HEK293 (cell line): Measurements from ENCODE around the gene PTPRR.
A peak's percentile ranks its signal among the peaks of the same experiment; 100 is the strongest.

Source experiments
- CTCF ChIA-PET: fragments of 350-600 bp; formaldehyde crosslinking; extraction: SDS; loops from one replicate; lab custom pipeline; 2021; ENCODE audit warnings: antibody characterized with exemption; lab: Yijun Ruan, JAX
- POLR2A ChIA-PET: fragments of 300-600 bp; formaldehyde crosslinking; extraction: SDS; loops from one replicate; lab custom pipeline; 2020; ENCODE audit warnings: antibody characterized with exemption, inconsistent platforms; lab: Yijun Ruan, JAX
- H3K27ac ChIP-seq: fragments of 200-500 bp; sonication (Bioruptor generic); 2 replicates; pipeline ENCODE4 v1.5.1; 2014; ENCODE audit warnings: low read depth, low read length, control low read depth, inconsistent platforms; ENCODE audit errors: extremely low read depth
- H3K36me3 ChIP-seq, 2 experiments: fragments of 200-500 bp in 1 of 2; sonication (Bioruptor generic) in 1 of 2; 1 replicate in 1 of 2; 2 replicates in 1 of 2; pipeline ENCODE4 v1.5.1; 2014 to 2017; ENCODE audit warnings: inconsistent platforms in 2 of 2, low read length in 2 of 2; ENCODE audit not compliant: control insufficient read depth in 2 of 2, insufficient read depth in 1 of 2
- H3K4me1 ChIP-seq: fragments of 200-500 bp; sonication (Bioruptor generic); 2 replicates; pipeline ENCODE4 v1.5.1; 2014; ENCODE audit warnings: mild to moderate bottlenecking, low read length, inconsistent platforms; ENCODE audit not compliant: control insufficient read depth, insufficient read depth
- H3K4me3 ChIP-seq: 2 replicates; pipeline ENCODE4 v1.5.1; 2011; ENCODE audit warnings: low read depth, mild to moderate bottlenecking, control low read depth, low read length, moderate library complexity
- H3K9me3 ChIP-seq: fragments of 200-500 bp; sonication (Bioruptor generic); 2 replicates; pipeline ENCODE4 v1.5.1; 2014; ENCODE audit warnings: low read depth, low read length, inconsistent platforms; ENCODE audit not compliant: control insufficient read depth, insufficient read depth
- OSR2 ChIP-seq: fragments of 450-650 bp; formaldehyde crosslinking; IDR thresholded peaks from 2 replicates; pipeline ENCODE4 v1.5.1; 2016; ENCODE audit warnings: missing biosample characterization, missing genetic modification characterization
- PRDM1 ChIP-seq: fragments of 450-650 bp; formaldehyde crosslinking; IDR thresholded peaks from 2 replicates; pipeline ENCODE4; 2016; ENCODE audit warnings: missing biosample characterization, missing genetic modification characterization
- ZBTB21 ChIP-seq: fragments of 450-650 bp; formaldehyde crosslinking; IDR thresholded peaks from 2 replicates; pipeline ENCODE4 v1.5.1; 2017; ENCODE audit warnings: missing biosample characterization, missing genetic modification characterization
- ZNF138 ChIP-seq: fragments of 450-650 bp; formaldehyde crosslinking; IDR thresholded peaks from 2 replicates; pipeline ENCODE4 v1.5.1; 2016; ENCODE audit warnings: missing biosample characterization, missing genetic modification characterization, borderline replicate concordance
- ZNF155 ChIP-seq: fragments of 450-650 bp; formaldehyde crosslinking; IDR thresholded peaks from 2 replicates; pipeline ENCODE4 v1.5.1; 2016; ENCODE audit warnings: missing biosample characterization, missing genetic modification characterization
- ZNF302 ChIP-seq: fragments of 450-650 bp; formaldehyde crosslinking; IDR thresholded peaks from 2 replicates; pipeline ENCODE4 v1.5.1; 2016; ENCODE audit warnings: missing biosample characterization, missing genetic modification characterization, low read depth
- ZNF335 ChIP-seq: fragments of 450-650 bp; formaldehyde crosslinking; conservative IDR thresholded peaks from 2 replicates; pipeline ENCODE4 v1.5.1; 2016; ENCODE audit warnings: missing biosample characterization, missing genetic modification characterization
- ZNF701 ChIP-seq: fragments of 450-650 bp; formaldehyde crosslinking; IDR thresholded peaks from 2 replicates; pipeline ENCODE4 v1.5.1; 2016; ENCODE audit warnings: missing biosample characterization, missing genetic modification characterization
- TF ChIP-seq, protein P1 (sequence below): fragments of 450-650 bp; formaldehyde crosslinking; IDR thresholded peaks from 2 replicates; pipeline ENCODE4 v1.5.1; 2016; ENCODE audit warnings: missing biosample characterization, missing genetic modification characterization
- TF ChIP-seq, protein P2 (sequence below): fragments of 450-650 bp; formaldehyde crosslinking; IDR thresholded peaks from 2 replicates; pipeline ENCODE4 v1.5.1; 2016; ENCODE audit warnings: missing biosample characterization, missing genetic modification characterization
- TF ChIP-seq, protein P3 (sequence below): fragments of 450-650 bp; formaldehyde crosslinking; IDR thresholded peaks from 2 replicates; pipeline ENCODE4 v1.5.1; 2017; ENCODE audit warnings: missing biosample characterization, missing genetic modification characterization

The PTPRR gene

DNA sequence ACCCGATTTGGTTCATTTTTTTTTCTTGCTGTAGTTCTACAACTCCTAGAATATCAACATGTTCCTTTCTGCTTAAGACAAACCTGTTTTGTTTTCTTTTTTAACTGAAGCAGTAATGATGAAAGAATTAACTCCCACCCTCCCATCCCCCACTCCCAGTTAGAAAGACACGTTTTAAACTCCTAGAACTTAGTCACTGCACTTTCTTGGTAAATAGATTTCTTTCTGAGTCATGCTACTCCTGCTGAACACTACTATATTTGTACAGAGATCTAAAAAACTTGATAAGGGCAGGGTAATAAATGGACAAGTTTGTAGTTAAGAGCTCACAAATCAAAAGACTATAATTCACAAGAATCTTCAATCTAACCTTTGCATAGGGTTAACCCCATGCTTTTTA is 164.4 kb downstream of the PTPRR start:
- Histone ChIP-seq H3K27ac (no peak overlapping the region), H3K9me3 (no peaks in the 10 kb centered on the region), H3K4me3 (no peak overlapping the region), H3K36me3 (no peaks in the 10 kb centered on the region), H3K4me1 (peaks cover 14% of the 10 kb centered on the region; the same call in 1 of the 2 replicates)
- ChIA-PET CTCF (interaction anchor here (0.6 to 0.8 kb wide), 2 partner anchors 11 to 94 kb away, joined by 3 read pairs; no protein-coding TSS in a partner anchor), POLR2A (no interaction called here)
- TF ChIP-seq, protein P1, sequence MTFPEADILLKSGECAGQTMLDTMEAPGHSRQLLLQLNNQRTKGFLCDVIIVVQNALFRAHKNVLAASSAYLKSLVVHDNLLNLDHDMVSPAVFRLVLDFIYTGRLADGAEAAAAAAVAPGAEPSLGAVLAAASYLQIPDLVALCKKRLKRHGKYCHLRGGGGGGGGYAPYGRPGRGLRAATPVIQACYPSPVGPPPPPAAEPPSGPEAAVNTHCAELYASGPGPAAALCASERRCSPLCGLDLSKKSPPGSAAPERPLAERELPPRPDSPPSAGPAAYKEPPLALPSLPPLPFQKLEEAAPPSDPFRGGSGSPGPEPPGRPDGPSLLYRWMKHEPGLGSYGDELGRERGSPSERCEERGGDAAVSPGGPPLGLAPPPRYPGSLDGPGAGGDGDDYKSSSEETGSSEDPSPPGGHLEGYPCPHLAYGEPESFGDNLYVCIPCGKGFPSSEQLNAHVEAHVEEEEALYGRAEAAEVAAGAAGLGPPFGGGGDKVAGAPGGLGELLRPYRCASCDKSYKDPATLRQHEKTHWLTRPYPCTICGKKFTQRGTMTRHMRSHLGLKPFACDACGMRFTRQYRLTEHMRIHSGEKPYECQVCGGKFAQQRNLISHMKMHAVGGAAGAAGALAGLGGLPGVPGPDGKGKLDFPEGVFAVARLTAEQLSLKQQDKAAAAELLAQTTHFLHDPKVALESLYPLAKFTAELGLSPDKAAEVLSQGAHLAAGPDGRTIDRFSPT (tag by site-specific recombination), result 0 out of 2 replicates have a peak, but pooled peaks have one; percentile 13
- TF ChIP-seq, protein P2, sequence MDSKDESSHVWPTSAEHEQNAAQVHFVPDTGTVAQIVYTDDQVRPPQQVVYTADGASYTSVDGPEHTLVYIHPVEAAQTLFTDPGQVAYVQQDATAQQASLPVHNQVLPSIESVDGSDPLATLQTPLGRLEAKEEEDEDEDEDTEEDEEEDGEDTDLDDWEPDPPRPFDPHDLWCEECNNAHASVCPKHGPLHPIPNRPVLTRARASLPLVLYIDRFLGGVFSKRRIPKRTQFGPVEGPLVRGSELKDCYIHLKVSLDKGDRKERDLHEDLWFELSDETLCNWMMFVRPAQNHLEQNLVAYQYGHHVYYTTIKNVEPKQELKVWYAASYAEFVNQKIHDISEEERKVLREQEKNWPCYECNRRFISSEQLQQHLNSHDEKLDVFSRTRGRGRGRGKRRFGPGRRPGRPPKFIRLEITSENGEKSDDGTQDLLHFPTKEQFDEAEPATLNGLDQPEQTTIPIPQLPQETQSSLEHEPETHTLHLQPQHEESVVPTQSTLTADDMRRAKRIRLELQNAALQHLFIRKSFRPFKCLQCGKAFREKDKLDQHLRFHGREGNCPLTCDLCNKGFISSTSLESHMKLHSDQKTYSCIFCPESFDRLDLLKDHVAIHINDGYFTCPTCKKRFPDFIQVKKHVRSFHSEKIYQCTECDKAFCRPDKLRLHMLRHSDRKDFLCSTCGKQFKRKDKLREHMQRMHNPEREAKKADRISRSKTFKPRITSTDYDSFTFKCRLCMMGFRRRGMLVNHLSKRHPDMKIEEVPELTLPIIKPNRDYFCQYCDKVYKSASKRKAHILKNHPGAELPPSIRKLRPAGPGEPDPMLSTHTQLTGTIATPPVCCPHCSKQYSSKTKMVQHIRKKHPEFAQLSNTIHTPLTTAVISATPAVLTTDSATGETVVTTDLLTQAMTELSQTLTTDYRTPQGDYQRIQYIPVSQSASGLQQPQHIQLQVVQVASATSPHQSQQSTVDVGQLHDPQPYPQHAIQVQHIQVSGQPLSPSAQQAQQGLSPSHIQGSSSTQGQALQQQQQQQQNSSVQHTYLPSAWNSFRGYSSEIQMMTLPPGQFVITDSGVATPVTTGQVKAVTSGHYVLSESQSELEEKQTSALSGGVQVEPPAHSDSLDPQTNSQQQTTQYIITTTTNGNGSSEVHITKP (tag by site-specific recombination), result peak; percentile 35; the same call in 1 of the 2 replicates
- TF ChIP-seq ZNF302 (tag by site-specific recombination), result no peak
- TF ChIP-seq, protein P3, sequence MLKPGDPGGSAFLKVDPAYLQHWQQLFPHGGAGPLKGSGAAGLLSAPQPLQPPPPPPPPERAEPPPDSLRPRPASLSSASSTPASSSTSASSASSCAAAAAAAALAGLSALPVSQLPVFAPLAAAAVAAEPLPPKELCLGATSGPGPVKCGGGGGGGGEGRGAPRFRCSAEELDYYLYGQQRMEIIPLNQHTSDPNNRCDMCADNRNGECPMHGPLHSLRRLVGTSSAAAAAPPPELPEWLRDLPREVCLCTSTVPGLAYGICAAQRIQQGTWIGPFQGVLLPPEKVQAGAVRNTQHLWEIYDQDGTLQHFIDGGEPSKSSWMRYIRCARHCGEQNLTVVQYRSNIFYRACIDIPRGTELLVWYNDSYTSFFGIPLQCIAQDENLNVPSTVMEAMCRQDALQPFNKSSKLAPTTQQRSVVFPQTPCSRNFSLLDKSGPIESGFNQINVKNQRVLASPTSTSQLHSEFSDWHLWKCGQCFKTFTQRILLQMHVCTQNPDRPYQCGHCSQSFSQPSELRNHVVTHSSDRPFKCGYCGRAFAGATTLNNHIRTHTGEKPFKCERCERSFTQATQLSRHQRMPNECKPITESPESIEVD (tag by site-specific recombination), result peak; percentile 71
- no peak for TF ChIP-seq ZBTB21 (tag by site-specific recombination)
- no peak for TF ChIP-seq ZNF155 (tag by site-specific recombination)
- TF ChIP-seq OSR2 (tag by site-specific recombination), result peak; percentile 51

DNA sequence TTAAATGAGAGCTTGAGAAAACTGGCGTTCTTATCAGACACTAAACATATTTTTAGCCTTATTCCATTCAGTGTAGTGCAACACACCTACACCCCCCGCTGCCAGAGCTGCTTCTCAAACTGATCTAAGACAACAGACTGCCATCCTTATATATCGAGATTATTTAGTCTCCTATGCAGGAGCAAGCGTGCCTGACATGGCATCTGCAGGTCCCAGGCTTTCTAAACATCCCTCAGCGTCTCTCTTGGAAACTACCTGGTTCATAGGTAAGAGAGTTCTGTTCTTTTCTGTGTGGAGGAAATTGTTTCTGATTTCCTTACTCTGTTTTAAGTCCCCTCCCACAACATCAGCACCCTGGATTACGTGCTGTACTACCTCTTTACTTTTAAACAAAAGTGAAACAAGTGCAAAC is 166.2 kb downstream of the PTPRR start:
- peak overlapping the region; percentile 17 for H3K4me3 ChIP-seq
- CTCF ChIA-PET, result interaction anchor here (1.5 kb wide), 1 partner anchor 21 kb away, joined by 4 read pairs; no protein-coding TSS in a partner anchor

DNA sequence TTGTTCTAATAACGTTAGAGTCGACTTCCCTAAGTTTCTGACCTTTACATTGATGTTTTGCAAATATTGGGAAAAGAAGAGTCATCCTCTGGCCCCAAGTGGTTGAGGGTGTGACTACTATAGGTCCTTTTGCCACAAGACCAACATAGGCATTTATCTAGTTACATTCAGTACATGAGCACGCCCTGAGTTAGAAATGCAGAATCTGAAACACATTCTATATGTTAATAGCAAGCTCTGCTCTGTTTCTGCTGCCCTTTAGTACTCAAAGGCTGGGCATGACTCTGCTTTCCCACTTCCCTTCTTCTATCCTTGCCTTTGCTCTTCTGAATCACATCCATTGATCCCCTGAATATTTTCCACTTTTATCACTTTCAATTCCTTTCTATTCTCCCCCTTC is 168.2 kb downstream of the PTPRR start:
- Histone ChIP-seq H3K27ac (no peak overlapping the region), H3K4me1 (peaks cover 14% of the 10 kb centered on the region; the same call in 1 of the 2 replicates), H3K4me3 (no peak overlapping the region), H3K9me3 (no peaks in the 10 kb centered on the region), H3K36me3 (no peaks in the 10 kb centered on the region)
- TF ChIP-seq ZNF701 (no peak), PRDM1 (tag by site-specific recombination) (peak; percentile 84)
- ChIA-PET CTCF (no interaction called here), POLR2A (no interaction called here)

More for the DNA sequence above, 166.2 kb downstream of the PTPRR start:
- Histone ChIP-seq H3K9me3 (no peaks in the 10 kb centered on the region), H3K4me1 (peaks cover 14% of the 10 kb centered on the region; the same call in 1 of the 2 replicates), H3K27ac (no peak overlapping the region; the same call in 1 of the 2 replicates), H3K36me3 (no peaks in the 10 kb centered on the region)
- POLR2A ChIA-PET, result no interaction called here
- no peak for TF ChIP-seq ZNF138 (tag by site-specific recombination)
- 0 out of 2 replicates have a peak, but pooled peaks have one; percentile 2 for TF ChIP-seq ZNF335 (tag by site-specific recombination)
